RWPE2 (cell line): ENCODE data around the gene DAP.
A peak's percentile ranks its signal among the peaks of the same experiment; 100 is the strongest.

Experiments
- ATAC-seq: fragments of 200-7000 bp; cut with Tn5 transposase; 3 replicates; pipeline ENCODE4 v1.9.1; 2021; ENCODE audit warnings: low read depth
- DNase-seq: peaks from one replicate; pipeline ENCODE4 v3.0.0-alpha.2; 2020; ENCODE audit warnings: low spot score
- H3K27ac ChIP-seq: fragments of 450-650 bp; 2 replicates; pipeline ENCODE4 v1.5.1; 2017; ENCODE audit warnings: mild to moderate bottlenecking; ENCODE audit not compliant: poor library complexity, severe bottlenecking
- H3K27me3 ChIP-seq: fragments of 250-450 bp; sonication (Bioruptor Pico); 2 replicates; pipeline ENCODE4 v1.5.1; 2021; ENCODE audit warnings: mild to moderate bottlenecking, moderate library complexity; ENCODE audit not compliant: insufficient read depth, poor library complexity, severe bottlenecking
- H3K36me3 ChIP-seq: fragments of 250-450 bp; sonication (Bioruptor Pico); 2 replicates; pipeline ENCODE4 v1.5.1; 2020; ENCODE audit warnings: low read depth, mild to moderate bottlenecking, moderate library complexity
- H3K4me1 ChIP-seq: fragments of 250-450 bp; sonication (Bioruptor Pico); 2 replicates; pipeline ENCODE4 v1.5.1; 2021; ENCODE audit warnings: mild to moderate bottlenecking, moderate library complexity; ENCODE audit not compliant: insufficient read depth, poor library complexity, severe bottlenecking
- H3K4me3 ChIP-seq: fragments of 250-450 bp; sonication (Bioruptor Pico); 2 replicates; pipeline ENCODE4 v1.5.1; 2021; ENCODE audit warnings: mild to moderate bottlenecking, moderate library complexity; ENCODE audit not compliant: severe bottlenecking
- H3K9me3 ChIP-seq: fragments of 250-450 bp; sonication (Bioruptor Pico); 2 replicates; pipeline ENCODE4 v1.5.1; 2021; ENCODE audit warnings: mild to moderate bottlenecking, moderate library complexity; ENCODE audit not compliant: severe bottlenecking
- TF ChIP-seq, protein P1 (sequence below): fragments of 450-650 bp; IDR thresholded peaks from one replicate; pipeline ENCODE4 v1.5.1; 2017; ENCODE audit warnings: mild to moderate bottlenecking, moderate library complexity; ENCODE audit not compliant: poor library complexity, severe bottlenecking

DAP gene

DNA sequence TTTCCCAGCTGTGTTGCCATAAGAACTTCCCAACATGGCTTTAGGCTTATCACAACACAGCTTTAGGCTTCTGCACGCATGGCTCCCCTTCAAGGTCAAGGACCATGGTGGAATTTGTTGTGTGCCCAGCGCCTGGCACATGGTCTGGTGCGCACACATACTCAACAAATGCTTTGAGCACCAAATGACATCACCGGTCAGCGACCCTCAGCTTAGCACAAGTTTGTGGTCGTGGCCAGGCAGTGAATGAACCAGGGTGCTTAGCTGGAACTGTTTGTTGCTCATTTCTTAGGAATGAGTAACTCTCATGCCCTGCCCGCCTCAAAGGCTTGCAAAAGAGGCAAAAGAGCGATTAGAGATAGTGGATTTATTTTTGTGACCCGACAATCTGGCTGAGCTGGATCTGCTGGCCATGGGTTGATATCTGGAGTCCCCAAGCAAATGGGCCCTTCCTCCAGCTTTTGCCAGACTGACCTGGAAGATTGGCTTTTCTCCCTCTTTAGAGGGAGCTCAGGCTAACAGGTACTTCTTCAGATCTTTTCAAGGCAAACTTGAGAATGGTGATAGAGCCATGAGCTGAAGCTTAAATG is 58.9 kb downstream of the DAP start:
- DNase-seq, result peak; percentile 77
- peak; percentile 52 for ATAC-seq
- Histone ChIP-seq H3K4me1 (peaks cover 56% of the 10 kb centered on the region), H3K36me3 (no peaks in the 10 kb centered on the region; the same call in none of the 2 replicates), H3K9me3 (no peaks in the 10 kb centered on the region), H3K4me3 (no peak overlapping the region), H3K27me3 (no peaks in the 10 kb centered on the region), H3K27ac (peak overlapping the region; percentile 99)
- TF ChIP-seq, protein P1, sequence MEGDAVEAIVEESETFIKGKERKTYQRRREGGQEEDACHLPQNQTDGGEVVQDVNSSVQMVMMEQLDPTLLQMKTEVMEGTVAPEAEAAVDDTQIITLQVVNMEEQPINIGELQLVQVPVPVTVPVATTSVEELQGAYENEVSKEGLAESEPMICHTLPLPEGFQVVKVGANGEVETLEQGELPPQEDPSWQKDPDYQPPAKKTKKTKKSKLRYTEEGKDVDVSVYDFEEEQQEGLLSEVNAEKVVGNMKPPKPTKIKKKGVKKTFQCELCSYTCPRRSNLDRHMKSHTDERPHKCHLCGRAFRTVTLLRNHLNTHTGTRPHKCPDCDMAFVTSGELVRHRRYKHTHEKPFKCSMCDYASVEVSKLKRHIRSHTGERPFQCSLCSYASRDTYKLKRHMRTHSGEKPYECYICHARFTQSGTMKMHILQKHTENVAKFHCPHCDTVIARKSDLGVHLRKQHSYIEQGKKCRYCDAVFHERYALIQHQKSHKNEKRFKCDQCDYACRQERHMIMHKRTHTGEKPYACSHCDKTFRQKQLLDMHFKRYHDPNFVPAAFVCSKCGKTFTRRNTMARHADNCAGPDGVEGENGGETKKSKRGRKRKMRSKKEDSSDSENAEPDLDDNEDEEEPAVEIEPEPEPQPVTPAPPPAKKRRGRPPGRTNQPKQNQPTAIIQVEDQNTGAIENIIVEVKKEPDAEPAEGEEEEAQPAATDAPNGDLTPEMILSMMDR, result no peak

DNA sequence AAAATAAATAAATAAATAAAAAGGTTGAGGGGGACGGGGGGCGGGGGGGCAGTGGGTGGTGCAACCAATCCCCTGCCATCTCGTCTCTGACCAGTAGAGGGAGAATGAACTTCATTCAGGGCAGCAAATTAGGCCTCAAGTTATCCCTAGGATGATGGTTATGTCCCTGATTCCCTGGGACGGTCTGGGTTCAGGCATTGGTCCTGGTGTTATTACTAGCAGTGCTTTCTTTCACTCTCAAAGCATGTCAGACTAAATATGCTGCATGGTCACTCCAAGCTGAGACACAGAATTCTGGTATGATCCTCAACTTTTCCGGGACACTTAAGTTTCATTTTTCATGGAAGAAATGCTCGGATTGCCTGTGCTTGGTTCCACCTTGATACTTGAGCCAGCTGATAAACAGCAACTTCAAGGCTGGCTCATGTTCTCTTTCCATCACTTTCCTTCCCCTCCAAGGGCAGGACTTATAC is 59.4 kb downstream of the DAP start:
- peak; percentile 20 for DNase-seq
- peaks cover 51% of the 10 kb centered on the region for H3K4me1 ChIP-seq
- H3K9me3 ChIP-seq, result no peaks in the 10 kb centered on the region
- ATAC-seq, result no peak
- no peaks in the 10 kb centered on the region; the same call in none of the 2 replicates for H3K36me3 ChIP-seq
- H3K27ac ChIP-seq, result peak overlapping the region; percentile 99
- no peak overlapping the region for H3K4me3 ChIP-seq
- no peaks in the 10 kb centered on the region for H3K27me3 ChIP-seq
- TF ChIP-seq, protein P1, result peak; percentile 78

DNA sequence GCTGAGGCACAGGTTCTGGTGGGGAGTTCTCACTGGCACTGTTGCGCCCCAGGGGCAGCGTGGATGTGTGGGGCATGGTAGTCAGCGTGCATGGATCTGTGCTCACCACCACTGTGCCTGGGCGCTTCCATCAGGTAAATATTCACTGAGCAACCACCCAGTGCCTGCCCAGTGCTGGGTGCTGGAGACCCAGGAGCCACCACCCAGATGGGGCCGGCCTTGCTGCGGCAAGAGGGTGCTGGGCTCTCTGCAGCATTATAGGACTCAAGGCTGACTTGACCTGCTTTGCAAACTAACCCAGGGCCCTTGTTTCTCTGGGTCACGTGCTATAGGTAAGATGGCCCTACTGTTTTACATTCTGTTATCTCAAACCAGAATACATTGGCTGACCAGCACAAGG is 60.5 kb downstream of the DAP start:
- TF ChIP-seq, protein P1, result no peak
- Histone ChIP-seq H3K4me1 (peaks cover 40% of the 10 kb centered on the region), H3K36me3 (no peaks in the 10 kb centered on the region; the same call in none of the 2 replicates), H3K27me3 (no peaks in the 10 kb centered on the region), H3K9me3 (no peaks in the 10 kb centered on the region), H3K27ac (no peak overlapping the region), H3K4me3 (no peak overlapping the region)
- DNase-seq (peak; percentile 62), ATAC-seq (no peak)

DNA sequence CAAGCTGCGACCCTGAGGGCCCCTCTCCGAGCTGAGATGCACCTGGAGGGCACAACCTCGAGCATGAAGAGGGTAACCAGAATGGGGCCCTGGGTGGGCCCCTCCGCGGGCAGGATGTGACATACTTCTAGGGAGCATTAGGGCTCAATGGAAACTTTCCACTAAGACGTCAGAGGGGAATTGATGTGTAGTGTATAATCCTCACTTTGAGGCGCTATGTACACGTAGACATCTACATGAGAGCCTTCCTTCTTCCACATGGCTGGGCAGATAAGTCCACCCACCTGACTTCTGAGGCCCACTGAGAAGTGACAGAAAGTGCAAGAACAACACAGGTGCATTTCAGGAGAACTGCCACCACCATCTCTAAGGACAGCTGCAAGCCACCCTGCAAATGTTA is 61.0 kb downstream of the DAP start:
- Histone ChIP-seq H3K36me3 (no peaks in the 10 kb centered on the region; the same call in none of the 2 replicates), H3K9me3 (no peaks in the 10 kb centered on the region), H3K4me1 (peaks cover 39% of the 10 kb centered on the region), H3K4me3 (no peak overlapping the region), H3K27ac (no peak overlapping the region), H3K27me3 (no peaks in the 10 kb centered on the region)
- ATAC-seq, result no peak
- TF ChIP-seq, protein P1, result no peak
- DNase-seq, result no peak

DNA sequence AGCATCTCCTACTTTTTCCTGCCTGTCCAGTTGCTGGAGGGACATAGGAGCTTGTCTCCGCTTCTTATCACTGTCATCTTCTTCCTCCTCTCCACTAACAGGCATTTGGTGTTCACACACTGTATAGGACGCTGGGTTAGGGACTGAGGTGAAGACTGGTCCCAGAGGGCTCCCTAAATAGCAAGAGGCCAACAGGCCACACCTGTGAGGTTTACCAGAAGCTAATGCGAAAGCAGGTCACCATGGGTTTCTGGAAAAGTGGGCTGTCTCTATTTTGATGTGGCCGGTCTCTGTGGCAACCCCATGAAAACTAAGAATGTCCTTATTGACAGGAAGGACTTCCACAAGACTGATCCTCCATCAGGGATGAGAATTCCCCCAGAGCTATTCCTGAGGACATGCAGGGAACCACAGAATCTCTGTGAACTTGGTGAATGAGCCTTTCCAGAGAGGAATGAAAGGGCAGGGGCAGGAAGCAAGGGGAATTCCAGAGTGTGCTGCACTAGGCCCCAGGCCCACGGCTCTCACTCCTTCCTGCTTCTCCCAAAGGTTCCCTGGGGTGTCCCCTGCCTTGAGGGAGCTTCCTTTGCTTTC is 61.7 kb downstream of the DAP start:
- TF ChIP-seq, protein P1, result no peak
- no peaks in the 10 kb centered on the region for H3K27me3 ChIP-seq
- H3K4me1 ChIP-seq, result peaks cover 32% of the 10 kb centered on the region
- peak; percentile 33 for DNase-seq
- H3K4me3 ChIP-seq, result no peak overlapping the region
- H3K27ac ChIP-seq, result no peak overlapping the region
- no peaks in the 10 kb centered on the region for H3K9me3 ChIP-seq
- no peak for ATAC-seq
- peaks cover 1% of the 10 kb centered on the region for H3K36me3 ChIP-seq
